ENCODE data around the gene ULK1. TPM values are rescaled to one million over a fixed set of nuclear protein-coding genes. Genes with fewer than 3 reads are reported as not detected.

Gene ULK1
- total RNA-seq, 4 donors from 2014 or later: 17.5 to 140 (median 28.0) TPM

- H3K27ac ChIP-seq: no peak overlapping the region
- H3K36me3 ChIP-seq: no peaks in the 10 kb centered on the region
- no peak for DNase-seq
- H3K9me3 ChIP-seq: no peaks in the 10 kb centered on the region
- intact Hi-C loops (cut with DNase I; ENCODE audit: low total_unique reads): no loop called here
- in situ Hi-C loops (cut with MboI; ENCODE audit: low pct_ligation_motif_present in 1 of 4, low pct_unique_long_range_greater_than_20kb in 1 of 4, low sequenced_read_pairs in 3 of 4): no loop called here
- H3K4me3 ChIP-seq: no peak overlapping the region
- peaks cover 20% of the 10 kb centered on the region for H3K27me3 ChIP-seq
- WGBS, 2 donors (ENCODE audit: low coverage in 1 of 2): 80 to 87% methylated on average over 7 to 34 of the region's 35 CpGs
- no peak for TF ChIP-seq POLR2A (IDR thresholded peaks at IDR 0.05)
- no peak for TF ChIP-seq EP300 (IDR thresholded peaks at IDR 0.05; ENCODE audit: low read depth)
- TF ChIP-seq POLR2AphosphoS5 (IDR thresholded peaks at IDR 0.05): no peak
- TF ChIP-seq CTCF (IDR thresholded peaks at IDR 0.05): no peak
- no peaks in the 10 kb centered on the region for H3K4me1 ChIP-seq
These were observed 40.3 kb upstream of the ULK1 start for GRCh38 chr12:131853832-131854797.

GRCh38 chr12:131854861-131855476 is 39.5 kb upstream of the ULK1 start:
- Histone ChIP-seq H3K4me1 (no peaks in the 10 kb centered on the region), H3K36me3 (no peaks in the 10 kb centered on the region), H3K27ac (no peak overlapping the region), H3K9me3 (no peaks in the 10 kb centered on the region), H3K27me3 (peaks cover 20% of the 10 kb centered on the region), H3K4me3 (no peak overlapping the region)
- intact Hi-C loops (cut with DNase I; ENCODE audit: low total_unique reads) (no loop called here), in situ Hi-C loops (cut with MboI; ENCODE audit: low pct_ligation_motif_present in 1 of 4, low pct_unique_long_range_greater_than_20kb in 1 of 4, low sequenced_read_pairs in 3 of 4) (no loop called here)
- no peak for DNase-seq
- TF ChIP-seq POLR2AphosphoS5 (IDR thresholded peaks at IDR 0.05): no peak
- no peak for TF ChIP-seq EP300 (IDR thresholded peaks at IDR 0.05; ENCODE audit: low read depth)
- TF ChIP-seq POLR2A (IDR thresholded peaks at IDR 0.05): no peak
- TF ChIP-seq CTCF (IDR thresholded peaks at IDR 0.05): no peak
- 78% methylated on average over 16 of the region's 16 CpGs; no CpG with 5 or more reads in 1 of the 2 donors for WGBS, 2 donors (ENCODE audit: low coverage in 1 of 2)

- WGBS, 2 donors (ENCODE audit: low coverage in 1 of 2): 31% methylated on average over 25 of the region's 30 CpGs; no CpG with 5 or more reads in 1 of the 2 donors
- in situ Hi-C loops (cut with MboI; ENCODE audit: low pct_ligation_motif_present in 1 of 4, low pct_unique_long_range_greater_than_20kb in 1 of 4, low sequenced_read_pairs in 3 of 4) (no loop called here), intact Hi-C loops (cut with DNase I; ENCODE audit: low total_unique reads) (no loop called here)
- TF ChIP-seq CTCF (IDR thresholded peaks at IDR 0.05): no peak
- no peak for TF ChIP-seq POLR2AphosphoS5 (IDR thresholded peaks at IDR 0.05)
- TF ChIP-seq EP300 (IDR thresholded peaks at IDR 0.05; ENCODE audit: low read depth): no peak
- TF ChIP-seq POLR2A (IDR thresholded peaks at IDR 0.05): no peak
- Histone ChIP-seq H3K36me3 (no peaks in the 10 kb centered on the region), H3K4me3 (no peak overlapping the region), H3K27me3 (peaks cover 20% of the 10 kb centered on the region), H3K9me3 (no peaks in the 10 kb centered on the region), H3K27ac (no peak overlapping the region), H3K4me1 (peaks cover 0 to 4% (median 0%) of the 10 kb centered on the region in 4 donors)
- DNase-seq: no peak
These were observed 38.8 kb upstream of the ULK1 start for GRCh38 chr12:131855521-131856142.
